GM13976 (cell line): ENCODE results near the gene GSAP.

ENCODE experiments used
- DNase-seq: peaks from one replicate; pipeline ENCODE4 v3.0.0; 2012; ENCODE audit warnings: low spot score
- CTCF ChIP-seq: IDR thresholded peaks from 2 replicates; pipeline ENCODE4 v1.5.1; 2012; ENCODE audit warnings: borderline replicate concordance, mild to moderate bottlenecking; ENCODE audit not compliant: insufficient read depth; ENCODE audit errors: extremely low read depth, missing control alignments, control extremely low read depth
- in situ Hi-C: fragments of 300-500 bp; cut with MboI; formaldehyde crosslinking; loops from one replicate; pipeline ENCODE4 v1.12.0; 2022; ENCODE audit warnings: low sequenced_read_pairs, mixed read lengths, inconsistent platforms; ENCODE audit not compliant: unreplicated experiment

GSAP gene

GRCh38 chr7:77327932-77328628 is 88.1 kb downstream of the GSAP start:
- in situ Hi-C loops, result loop anchor here (10.0 kb wide), 1 partner anchor 203 kb away; the partner anchor contains the start of gene CCDC146
- no peak for DNase-seq
- no peak for TF ChIP-seq CTCF

DNA sequence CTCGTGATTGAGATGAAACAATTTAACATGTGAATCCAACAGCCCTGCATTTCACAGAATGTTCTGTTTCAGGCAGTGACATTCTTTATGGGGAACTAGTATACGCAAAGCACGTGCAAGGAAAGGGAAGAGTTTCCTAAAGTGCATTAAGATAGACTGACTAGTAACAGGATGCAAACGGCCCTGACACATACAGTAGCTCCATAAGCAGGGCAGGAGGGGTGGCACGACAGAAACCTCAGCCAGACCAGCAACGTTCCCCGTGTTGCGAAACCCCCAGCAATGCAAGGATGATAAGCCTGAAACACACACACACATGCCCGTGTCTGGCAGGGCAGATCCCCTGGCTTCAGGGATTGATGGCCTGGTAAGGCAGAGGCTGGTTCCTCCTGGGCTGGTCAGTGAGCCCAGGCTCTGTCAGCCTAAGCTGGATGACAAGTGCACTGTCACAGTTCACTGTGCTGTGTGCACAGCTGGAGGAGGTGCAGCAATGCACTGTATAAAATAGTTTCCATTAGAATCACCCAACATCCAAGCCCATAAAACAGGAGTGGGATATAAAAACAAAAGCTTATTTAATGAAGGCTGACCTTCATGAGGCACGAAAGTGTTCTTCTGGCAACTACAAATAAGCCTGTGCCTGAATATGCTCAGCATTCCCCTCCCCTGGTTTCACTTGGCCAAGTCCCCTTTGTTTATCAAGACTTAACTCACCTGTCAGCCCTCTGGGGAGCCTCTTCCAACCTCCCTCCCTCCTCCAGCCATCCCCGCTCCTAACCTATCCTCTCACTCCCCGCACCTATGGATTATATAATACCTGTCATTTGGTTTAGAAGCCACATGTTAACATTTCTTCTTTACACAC is 88.8 kb downstream of the GSAP start:
- TF ChIP-seq CTCF, result no peak
- in situ Hi-C loops, result loop anchor here (10.0 kb wide), 1 partner anchor 202 kb away; the partner anchor contains the start of gene CCDC146
- no peak for DNase-seq

DNA sequence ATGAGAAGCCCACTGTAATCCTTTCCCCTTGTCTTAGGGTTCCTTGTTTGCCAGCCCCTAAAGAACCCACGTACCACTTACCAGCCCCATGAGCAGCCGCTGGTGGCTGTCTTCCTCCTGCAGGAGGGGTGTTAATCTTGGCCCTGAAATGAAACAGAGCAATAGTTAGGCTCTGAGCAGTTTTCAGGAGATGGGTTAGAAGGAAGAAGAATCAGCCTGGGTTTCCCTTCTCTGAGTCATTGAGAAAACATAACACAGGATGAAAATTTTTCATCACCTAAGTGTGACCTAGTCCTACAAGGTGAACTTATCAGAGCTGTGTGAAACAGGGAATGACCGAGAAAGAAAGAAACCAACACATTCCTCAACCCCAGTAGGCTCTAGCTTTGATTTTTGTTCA is 90.0 kb downstream of the GSAP start:
- in situ Hi-C loops, result loop anchor here (10.0 kb wide), 1 partner anchor 201 kb away; the partner anchor contains the start of gene CCDC146
- no peak for DNase-seq

GRCh38 chr7:77321300-77321699 is 94.8 kb downstream of the GSAP start:
- no peak for DNase-seq
- in situ Hi-C loops, result loop anchor here (10.0 kb wide), 1 partner anchor 196 kb away; the partner anchor contains the start of gene CCDC146
- TF ChIP-seq CTCF, result no peak

More for the DNA sequence above, 90.0 kb downstream of the GSAP start:
- TF ChIP-seq CTCF, result no peak

GRCh38 chr7:77320714-77321113 is 95.4 kb downstream of the GSAP start:
- no peak for DNase-seq
- in situ Hi-C loops, result loop anchor here (10.0 kb wide), 1 partner anchor 196 kb away; the partner anchor contains the start of gene CCDC146
- no peak for TF ChIP-seq CTCF

DNA sequence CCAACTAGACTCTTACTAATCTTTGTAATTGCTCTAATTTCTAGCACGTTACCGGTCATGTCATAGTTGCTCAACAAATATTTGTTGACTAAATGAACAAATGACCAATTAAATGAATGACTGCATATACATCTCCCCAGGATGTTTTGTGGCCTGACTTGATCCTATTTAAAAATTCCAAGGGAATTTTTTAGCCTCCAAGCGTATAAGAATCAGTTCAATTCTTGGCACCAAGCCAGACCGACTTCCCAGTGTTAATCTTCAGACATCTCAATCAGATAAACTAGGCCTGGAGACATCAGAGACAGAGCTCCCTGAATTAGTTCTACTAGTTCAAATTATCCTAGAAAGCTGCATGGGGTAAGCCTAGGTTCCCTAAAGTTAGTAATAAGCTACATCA is 96.0 kb downstream of the GSAP start:
- in situ Hi-C loops, result loop anchor here (10.0 kb wide), 1 partner anchor 195 kb away; the partner anchor contains the start of gene CCDC146
- DNase-seq, result no peak
- TF ChIP-seq CTCF, result no peak
